Endothelial cell of umbilical vein (primary cell): ENCODE measurements around the gene SUSD2. TPM values are rescaled to one million over a fixed set of nuclear protein-coding genes. Genes with fewer than 3 reads are reported as not detected.

Experiments
- BruUV-seq: library from RNA; stranded (reverse); fragments of 400-500 nt; replicated peaks from 2 replicates; lab custom pipeline; 2021; lab: Mats Ljungman, UMichigan
- CTCF ChIA-PET: fragments of 300-600, 350-600 bp; sonication (Branson Sonifier 250); formaldehyde crosslinking; loops from one replicate; lab custom pipeline; 2021; ENCODE audit warnings: antibody characterized with exemption, inconsistent platforms; lab: Charles Lee
- POLR2A ChIA-PET: fragments of 300-600, 350-600 bp; sonication (Branson Sonifier 250); formaldehyde crosslinking; loops from one replicate; lab custom pipeline; 2021; ENCODE audit warnings: antibody characterized with exemption, inconsistent platforms; lab: Charles Lee
- DNase-seq: peaks from one replicate; pipeline ENCODE4 v3.0.0-alpha.2; 2011; ENCODE audit warnings: low read depth, low spot score
- FAIRE-seq: peaks from 2 replicates; lab custom pipeline; 2011; peaks lifted over from hg19 to GRCh38; lab: Jason Lieb, UNC
- H2AFZ ChIP-seq: 2 replicates; pipeline ENCODE4 v1.6.0; 2012; ENCODE audit warnings: low read depth, low read length, control low read depth, inconsistent platforms
- H3K27ac ChIP-seq: 2 replicates; pipeline ENCODE4 v1.5.1; 2011; ENCODE audit warnings: low read depth, mild to moderate bottlenecking, control low read depth, low read length, moderate library complexity; ENCODE audit not compliant: insufficient read depth
- H3K27me3 ChIP-seq, 2 experiments: 2 replicates each; pipeline versions ENCODE4 v1.6.0 to v1.6.1; 2011; ENCODE audit warnings: low read length in 2 of 2, mixed read lengths in 1 of 2; ENCODE audit not compliant: control insufficient read depth in 2 of 2, insufficient read depth in 2 of 2
- H3K36me3 ChIP-seq, 2 experiments: 2 replicates in 1 of 2; 3 replicates in 1 of 2; pipeline ENCODE4 v1.5.1; 2011; ENCODE audit warnings: low read length in 2 of 2, mild to moderate bottlenecking in 1 of 2, moderate library complexity in 1 of 2; ENCODE audit not compliant: control insufficient read depth in 2 of 2, insufficient read depth in 2 of 2; ENCODE audit errors: extremely low read depth in 1 of 2
- H3K4me1 ChIP-seq: 3 replicates; pipeline ENCODE4 v1.5.1; 2011; ENCODE audit warnings: mild to moderate bottlenecking, low read length; ENCODE audit not compliant: control insufficient read depth, insufficient read depth; ENCODE audit errors: extremely low read depth
- H3K4me2 ChIP-seq: 2 replicates; pipeline ENCODE4 v1.6.1; 2011; ENCODE audit warnings: low read length, control low read depth, mixed read lengths; ENCODE audit not compliant: insufficient read depth
- H3K4me3 ChIP-seq, 3 experiments: fragments of 200-600 bp in 1 of 3; sonication (generic), shearing (Covaris generic) in 1 of 3; replicated peaks in 1 of 3; 2 replicates each; pipeline ENCODE4 v1.5.1; 2011 to 2016; ENCODE audit warnings: control low read depth in 3 of 3, low read length in 3 of 3, mild to moderate bottlenecking in 2 of 3, inconsistent platforms in 1 of 3, low read depth in 1 of 3, moderate library complexity in 1 of 3; ENCODE audit not compliant: insufficient read depth in 1 of 3
- H3K79me2 ChIP-seq: 2 replicates; pipeline ENCODE4 v1.6.0; 2012; ENCODE audit warnings: low read length, inconsistent platforms; ENCODE audit not compliant: control insufficient read depth, insufficient read depth
- H3K9ac ChIP-seq: replicated peaks from 2 replicates; pipeline ENCODE3; 2011; ENCODE audit warnings: low read length, control low read depth; ENCODE audit not compliant: insufficient read depth; ENCODE audit errors: extremely low read depth
- H3K9me1 ChIP-seq: replicated peaks from 3 replicates; pipeline ENCODE4 v1.6.0; 2011; ENCODE audit warnings: mild to moderate bottlenecking, low read length; ENCODE audit not compliant: control insufficient read depth, insufficient read depth; ENCODE audit errors: extremely low read depth
- H3K9me3 ChIP-seq: replicated peaks from 2 replicates; pipeline ENCODE4 v1.5.1; 2012; ENCODE audit warnings: low read length, inconsistent platforms; ENCODE audit not compliant: control insufficient read depth, insufficient read depth
- H4K20me1 ChIP-seq: replicated peaks from 2 replicates; pipeline ENCODE3; 2011; ENCODE audit warnings: mild to moderate bottlenecking, low read length; ENCODE audit not compliant: control insufficient read depth, insufficient read depth; ENCODE audit errors: extremely low read depth
- EZH2 ChIP-seq: IDR thresholded peaks from 2 replicates; pipeline ENCODE4 v1.6.1; 2012; ENCODE audit warnings: borderline replicate concordance, low read depth, mild to moderate bottlenecking, moderate library complexity, low read length, inconsistent platforms; ENCODE audit not compliant: severe bottlenecking
- FOS ChIP-seq: IDR thresholded peaks from 2 replicates; pipeline ENCODE4 v1.6.1; 2011; ENCODE audit warnings: mild to moderate bottlenecking, low read length, moderate library complexity, borderline replicate concordance; ENCODE audit not compliant: insufficient read depth
- GATA2 ChIP-seq: IDR thresholded peaks from 2 replicates; pipeline ENCODE4 v1.7.0; 2011; ENCODE audit warnings: low read depth, mild to moderate bottlenecking, moderate library complexity, mixed read lengths, low read length; ENCODE audit not compliant: insufficient read length, insufficient read depth
- JUN ChIP-seq: IDR thresholded peaks from 2 replicates; pipeline ENCODE4 v1.6.1; 2011; ENCODE audit warnings: borderline replicate concordance, low read depth; ENCODE audit not compliant: insufficient read length, insufficient read depth
- MYC ChIP-seq: IDR thresholded peaks from one replicate; pipeline ENCODE4 v1.6.1; 2011; ENCODE audit warnings: mild to moderate bottlenecking, low read depth, low read length
- POLR2A ChIP-seq: IDR thresholded peaks from 2 replicates; pipeline ENCODE4 v1.6.1; 2012; ENCODE audit warnings: low read depth, mild to moderate bottlenecking, control low read depth, low read length
- POLR2AphosphoS5 ChIP-seq: IDR thresholded peaks from 2 replicates; pipeline ENCODE4 v1.6.1; 2012; ENCODE audit warnings: low read depth, mild to moderate bottlenecking, control low read depth, low read length, moderate library complexity; ENCODE audit not compliant: insufficient read depth
- dilution Hi-C: fragments of 300-500 bp; cut with MboI; formaldehyde crosslinking; loops from one replicate; pipeline ENCODE4 v1.15.0; 2019; ENCODE audit warnings: low sequenced_read_pairs; ENCODE audit not compliant: extremely low pct_ligation_motif_present
- intact Hi-C: fragments of 100-400 bp; cut with micrococcal nuclease; formaldehyde crosslinking; loops from one replicate; pipeline ENCODE4 v1.10.0; 2022
- polyA plus RNA-seq, 4 experiments: library from polyadenylated mRNA; depleted of rRNA in 3 of 4; stranded (reverse) in 3 of 4; unstranded in 1 of 4; fragments of >200 nt; gene quantifications; 2 replicates each; pipeline versions ENCODE4 v1.2.1 to v1.2.3, GENCODE V29; 2011 to 2012; ENCODE audit warnings: missing spikeins in 1 of 4
- total RNA-seq: library from RNA; stranded (reverse); gene quantifications from 2 replicates; pipeline ENCODE4 v1.2.3, GENCODE V29; 2021
- TF ChIP-seq, protein P1 (sequence below): IDR thresholded peaks from 2 replicates; pipeline ENCODE4 v1.6.1; 2011; ENCODE audit not compliant: insufficient read depth, insufficient read length
- TF ChIP-seq, protein P2 (sequence below), 2 donors: IDR thresholded peaks; 1 replicate in 1 of 2; 2 replicates in 1 of 2; pipeline ENCODE4 v1.5.1; 2011; ENCODE audit warnings: low read length in 2 of 2, mild to moderate bottlenecking in 2 of 2, moderate library complexity in 2 of 2, control low read depth in 1 of 2, inconsistent platforms in 1 of 2, low read depth in 1 of 2; ENCODE audit not compliant: insufficient read depth in 1 of 2; ENCODE audit errors: extremely low read depth in 1 of 2

SUSD2 gene
- total and polyA plus RNA-seq, 2 donors (not counting 3 experiments of a cell fraction or from before 2014, with no cell fraction given), result 0.26 to 0.27 TPM

DNA sequence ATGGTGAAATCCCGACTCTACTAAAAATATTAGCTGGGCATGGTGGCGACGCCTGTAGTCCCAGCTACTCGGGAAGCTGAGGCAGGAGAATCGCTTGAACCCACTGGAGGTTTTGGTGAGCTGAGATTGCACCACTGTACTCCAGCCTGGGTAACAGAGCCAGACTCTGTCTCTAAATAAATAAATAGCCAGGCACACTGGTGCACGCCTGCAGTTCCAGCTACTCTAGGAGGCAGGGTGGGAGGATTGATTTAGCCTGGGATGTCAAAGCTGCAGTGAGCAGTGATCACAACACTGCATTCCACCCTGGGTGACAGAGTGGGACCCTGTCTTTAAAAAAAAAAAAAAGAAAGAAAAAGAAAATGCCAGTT lies 17.4 kb downstream of the SUSD2 start:
- ChIA-PET CTCF (interaction anchor here (0.6 to 2.5 kb wide), 5 partner anchors 9 to 52 kb away, joined by 3 to 17 read pairs (median 7); no protein-coding TSS in a partner anchor), POLR2A (no interaction called here)
- Histone ChIP-seq H2AFZ (no peak overlapping the region), H3K9me1 (no peaks in the 10 kb centered on the region), H3K9ac (no peak overlapping the region), H3K27ac (no peak overlapping the region), H3K27me3 (no peaks in the 10 kb centered on the region), H3K4me3 (no peak overlapping the region), H4K20me1 (no peaks in the 10 kb centered on the region), H3K4me2 (no peak overlapping the region), H3K9me3 (no peaks in the 10 kb centered on the region), H3K79me2 (no peaks in the 10 kb centered on the region), H3K4me1 (peaks cover 21% of the 10 kb centered on the region), H3K36me3 (no peaks in the 10 kb centered on the region)
- TF ChIP-seq POLR2A (no peak), EZH2 (no peak), POLR2AphosphoS5 (no peak), GATA2 (no peak), MYC (no peak), JUN (no peak), FOS (no peak)
- TF ChIP-seq, protein P1, sequence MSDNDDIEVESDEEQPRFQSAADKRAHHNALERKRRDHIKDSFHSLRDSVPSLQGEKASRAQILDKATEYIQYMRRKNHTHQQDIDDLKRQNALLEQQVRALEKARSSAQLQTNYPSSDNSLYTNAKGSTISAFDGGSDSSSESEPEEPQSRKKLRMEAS, result no peak
- TF ChIP-seq, protein P2, sequence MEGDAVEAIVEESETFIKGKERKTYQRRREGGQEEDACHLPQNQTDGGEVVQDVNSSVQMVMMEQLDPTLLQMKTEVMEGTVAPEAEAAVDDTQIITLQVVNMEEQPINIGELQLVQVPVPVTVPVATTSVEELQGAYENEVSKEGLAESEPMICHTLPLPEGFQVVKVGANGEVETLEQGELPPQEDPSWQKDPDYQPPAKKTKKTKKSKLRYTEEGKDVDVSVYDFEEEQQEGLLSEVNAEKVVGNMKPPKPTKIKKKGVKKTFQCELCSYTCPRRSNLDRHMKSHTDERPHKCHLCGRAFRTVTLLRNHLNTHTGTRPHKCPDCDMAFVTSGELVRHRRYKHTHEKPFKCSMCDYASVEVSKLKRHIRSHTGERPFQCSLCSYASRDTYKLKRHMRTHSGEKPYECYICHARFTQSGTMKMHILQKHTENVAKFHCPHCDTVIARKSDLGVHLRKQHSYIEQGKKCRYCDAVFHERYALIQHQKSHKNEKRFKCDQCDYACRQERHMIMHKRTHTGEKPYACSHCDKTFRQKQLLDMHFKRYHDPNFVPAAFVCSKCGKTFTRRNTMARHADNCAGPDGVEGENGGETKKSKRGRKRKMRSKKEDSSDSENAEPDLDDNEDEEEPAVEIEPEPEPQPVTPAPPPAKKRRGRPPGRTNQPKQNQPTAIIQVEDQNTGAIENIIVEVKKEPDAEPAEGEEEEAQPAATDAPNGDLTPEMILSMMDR (IDR thresholded peaks at IDR 0.05; ENCODE audit: extremely low read depth in 1 of 2, insufficient read depth in 1 of 2, low read depth in 1 of 2, low read length in 2 of 2), result no peak
- dilution Hi-C loops (no loop called here), intact Hi-C loops (no loop called here)
- BruUV-seq, result no TSS peak
- no peak for FAIRE-seq
- DNase-seq, result no peak
